SK-N-SH (cell line): ENCODE measurements around the gene SAMD8. TPM values are rescaled to one million over a fixed set of nuclear protein-coding genes. Genes with fewer than 3 reads are reported as not detected.
A peak's percentile ranks its signal among the peaks of the same experiment; 100 is the strongest.

Experiments used
- CTCF ChIA-PET: fragments of 300-600, 350-600 bp; formaldehyde crosslinking; extraction: SDS; loops from one replicate; lab custom pipeline; 2021; lab: Yijun Ruan, JAX
- POLR2A ChIA-PET: fragments of 350-600 bp; sonication (Branson Sonifier 250); formaldehyde crosslinking; extraction: SDS; loops from one replicate; lab custom pipeline; 2020; ENCODE audit warnings: antibody characterized with exemption, inconsistent platforms; lab: Yijun Ruan, JAX
- DNase-seq: peaks from one replicate; pipeline ENCODE4 v3.0.0; 2012
- H2AFZ ChIP-seq: fragments of 200-600 bp; sonication (generic); 2 replicates; pipeline ENCODE4 v1.8.1; 2016; ENCODE audit warnings: antibody characterized with exemption, mild to moderate bottlenecking, low read depth
- H3F3A ChIP-seq: fragments of 200-600 bp; sonication (generic); replicated peaks from 2 replicates; pipeline ENCODE3; 2016; ENCODE audit warnings: antibody characterized with exemption, mild to moderate bottlenecking; ENCODE audit not compliant: insufficient read depth
- H3K27ac ChIP-seq, 2 experiments: fragments of 200-500 bp in 1 of 2; fragments of 200-600 bp in 1 of 2; sonication (Bioruptor generic) in 1 of 2; sonication (generic), shearing (Covaris generic) in 1 of 2; 2 replicates each; pipeline versions ENCODE4 v1.5.1 to v1.6.1; 2014 to 2016; ENCODE audit warnings: low read depth in 2 of 2, inconsistent platforms in 1 of 2, low read length in 1 of 2, mild to moderate bottlenecking in 1 of 2, mixed read lengths in 1 of 2
- H3K27me3 ChIP-seq: fragments of 200-600 bp; sonication (generic), shearing (Covaris generic); 2 replicates; pipeline ENCODE4 v1.6.1; 2016; ENCODE audit warnings: mixed run types; ENCODE audit not compliant: insufficient read depth
- H3K36me3 ChIP-seq, 2 experiments: fragments of 200-500 bp in 1 of 2; fragments of 200-600 bp in 1 of 2; sonication (Bioruptor generic) in 1 of 2; sonication (generic) in 1 of 2; replicated peaks in 1 of 2; 2 replicates each; pipeline versions ENCODE3 to v1.5.1; 2014 to 2016; ENCODE audit warnings: low read length in 1 of 2, mild to moderate bottlenecking in 1 of 2; ENCODE audit not compliant: insufficient read depth in 2 of 2, control insufficient read depth in 1 of 2
- H3K4me1 ChIP-seq, 2 experiments: fragments of 200-500 bp in 1 of 2; fragments of 200-600 bp in 1 of 2; sonication (Bioruptor generic) in 1 of 2; sonication (generic), shearing (Covaris generic) in 1 of 2; 2 replicates each; pipeline versions ENCODE4 v1.5.1 to v1.6.1; 2014 to 2016; ENCODE audit warnings: low read depth in 1 of 2, low read length in 1 of 2, mixed run types in 1 of 2; ENCODE audit not compliant: insufficient read depth in 2 of 2, control insufficient read depth in 1 of 2
- H3K4me2 ChIP-seq: fragments of 200-600 bp; sonication (generic), shearing (Covaris generic); 2 replicates; pipeline ENCODE4 v1.6.1; 2017; ENCODE audit warnings: mixed run types
- H3K4me3 ChIP-seq, 2 experiments: fragments of 200-500 bp in 1 of 2; fragments of 200-600 bp in 1 of 2; sonication (Bioruptor generic) in 1 of 2; sonication (generic), shearing (Covaris generic) in 1 of 2; 2 replicates each; pipeline versions ENCODE4 v1.5.1 to v1.8.1; 2014 to 2016; ENCODE audit warnings: low read depth in 2 of 2, inconsistent platforms in 1 of 2, low read length in 1 of 2, mild to moderate bottlenecking in 1 of 2, mixed read lengths in 1 of 2, moderate library complexity in 1 of 2
- H3K79me2 ChIP-seq: fragments of 200-600 bp; sonication (generic); 2 replicates; pipeline ENCODE4 v1.8.1; 2017; ENCODE audit warnings: mild to moderate bottlenecking; ENCODE audit not compliant: insufficient read depth
- H3K9ac ChIP-seq: fragments of 200-600 bp; sonication (generic); 2 replicates; pipeline ENCODE4 v1.6.1; 2017; ENCODE audit warnings: mixed run types
- H3K9me2 ChIP-seq: fragments of 200-600 bp; sonication (generic); 2 replicates; pipeline ENCODE4 v1.6.1; 2017; ENCODE audit warnings: mixed run types
- H3K9me3 ChIP-seq: fragments of 200-600 bp; sonication (generic); 2 replicates; pipeline ENCODE4 v1.6.1; 2017; ENCODE audit warnings: mixed run types, mild to moderate bottlenecking, moderate library complexity
- H4K20me1 ChIP-seq: fragments of 200-600 bp; sonication (generic); 2 replicates; pipeline ENCODE4 v1.6.1; 2017; ENCODE audit warnings: mild to moderate bottlenecking, mixed run types; ENCODE audit not compliant: insufficient read depth
- CHD2 ChIP-seq: fragments of 150-350 bp; IDR thresholded peaks from 2 replicates; pipeline ENCODE4 v1.6.1; 2018; ENCODE audit warnings: low read length; ENCODE audit not compliant: partially characterized antibody
- ELF1 ChIP-seq: IDR thresholded peaks from 2 replicates; pipeline ENCODE4 v1.4.0; 2012
- FOXJ3 ChIP-seq: sonication (generic); formaldehyde crosslinking; IDR thresholded peaks from 2 replicates; pipeline ENCODE4 v1.5.1; 2020; ENCODE audit warnings: mild to moderate bottlenecking, missing genetic modification reagents
- MXI1 ChIP-seq: IDR thresholded peaks from 2 replicates; pipeline ENCODE4 v1.6.1; 2012; ENCODE audit warnings: mild to moderate bottlenecking, low read depth, low read length, improper control_type of control experiment
- SMC3 ChIP-seq: IDR thresholded peaks from 2 replicates; pipeline ENCODE4 v1.6.1; 2012; ENCODE audit warnings: low read depth, low read length, improper control_type of control experiment
- WGBS: methylation state at CpG from one replicate; pipeline ENCODE4 v1.1.6; 2017; ENCODE audit warnings: low lambda C conversion rate; 5-methylcytosine and 5-hydroxymethylcytosine counted together
- polyA plus RNA-seq, 3 experiments: library from polyadenylated mRNA; depleted of rRNA; stranded (reverse); fragments of >200 nt; gene quantifications; 2 replicates each; pipeline ENCODE4 v1.2.3, GENCODE V29; 2012
- TF ChIP-seq, protein P1 (sequence below): IDR thresholded peaks from 2 replicates; pipeline ENCODE4 v1.6.1; 2012; ENCODE audit warnings: mild to moderate bottlenecking, low read depth, low read length, moderate library complexity
- TF ChIP-seq, protein P2 (sequence below): IDR thresholded peaks from 2 replicates; pipeline ENCODE4 v1.4.0; 2012; ENCODE audit warnings: low read depth, borderline replicate concordance
- TF ChIP-seq, protein P3 (sequence below): IDR thresholded peaks from 2 replicates; pipeline ENCODE4 v1.4.0; 2012; ENCODE audit warnings: low read depth

SAMD8 gene
- polyA plus RNA-seq, 1 of the 3 experiments (the other 2 are of a cell fraction), result 9.7 TPM

DNA sequence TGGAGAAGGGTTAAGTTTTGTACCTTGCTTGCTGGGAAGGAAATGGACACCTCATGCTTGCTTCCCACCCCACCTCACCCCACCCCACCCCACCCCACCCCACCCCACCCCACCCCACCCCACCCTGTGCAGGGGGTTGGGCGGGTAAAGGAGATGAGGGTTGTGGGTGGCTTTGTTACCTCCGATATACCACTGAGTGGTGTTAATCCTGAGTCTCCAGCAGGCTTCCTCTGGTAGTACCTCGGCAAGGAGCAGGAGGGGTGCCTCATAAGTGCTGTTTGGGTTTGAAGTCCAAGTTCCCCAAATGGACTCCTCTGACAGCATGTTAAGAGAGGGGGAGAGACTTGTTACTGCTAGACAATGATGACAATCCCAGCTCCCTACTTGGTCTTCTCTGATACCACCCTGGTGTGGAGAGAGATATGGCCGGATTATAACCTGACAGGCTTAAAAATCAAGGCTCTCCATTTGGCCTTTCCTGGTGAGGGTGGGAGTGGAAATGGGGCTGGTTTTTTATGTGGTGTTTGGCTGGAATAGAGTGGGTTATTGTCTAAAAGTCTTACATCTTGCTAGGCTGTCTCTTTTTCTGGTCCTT is 11.7 kb downstream of the SAMD8 start (continued):
- TF ChIP-seq, protein P1, sequence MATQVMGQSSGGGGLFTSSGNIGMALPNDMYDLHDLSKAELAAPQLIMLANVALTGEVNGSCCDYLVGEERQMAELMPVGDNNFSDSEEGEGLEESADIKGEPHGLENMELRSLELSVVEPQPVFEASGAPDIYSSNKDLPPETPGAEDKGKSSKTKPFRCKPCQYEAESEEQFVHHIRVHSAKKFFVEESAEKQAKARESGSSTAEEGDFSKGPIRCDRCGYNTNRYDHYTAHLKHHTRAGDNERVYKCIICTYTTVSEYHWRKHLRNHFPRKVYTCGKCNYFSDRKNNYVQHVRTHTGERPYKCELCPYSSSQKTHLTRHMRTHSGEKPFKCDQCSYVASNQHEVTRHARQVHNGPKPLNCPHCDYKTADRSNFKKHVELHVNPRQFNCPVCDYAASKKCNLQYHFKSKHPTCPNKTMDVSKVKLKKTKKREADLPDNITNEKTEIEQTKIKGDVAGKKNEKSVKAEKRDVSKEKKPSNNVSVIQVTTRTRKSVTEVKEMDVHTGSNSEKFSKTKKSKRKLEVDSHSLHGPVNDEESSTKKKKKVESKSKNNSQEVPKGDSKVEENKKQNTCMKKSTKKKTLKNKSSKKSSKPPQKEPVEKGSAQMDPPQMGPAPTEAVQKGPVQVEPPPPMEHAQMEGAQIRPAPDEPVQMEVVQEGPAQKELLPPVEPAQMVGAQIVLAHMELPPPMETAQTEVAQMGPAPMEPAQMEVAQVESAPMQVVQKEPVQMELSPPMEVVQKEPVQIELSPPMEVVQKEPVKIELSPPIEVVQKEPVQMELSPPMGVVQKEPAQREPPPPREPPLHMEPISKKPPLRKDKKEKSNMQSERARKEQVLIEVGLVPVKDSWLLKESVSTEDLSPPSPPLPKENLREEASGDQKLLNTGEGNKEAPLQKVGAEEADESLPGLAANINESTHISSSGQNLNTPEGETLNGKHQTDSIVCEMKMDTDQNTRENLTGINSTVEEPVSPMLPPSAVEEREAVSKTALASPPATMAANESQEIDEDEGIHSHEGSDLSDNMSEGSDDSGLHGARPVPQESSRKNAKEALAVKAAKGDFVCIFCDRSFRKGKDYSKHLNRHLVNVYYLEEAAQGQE, result no peak
- TF ChIP-seq MXI1, result no peak
- TF ChIP-seq FOXJ3 (CRISPR knock-in tag), result no peak
- no peak for TF ChIP-seq ELF1
- TF ChIP-seq, protein P2, sequence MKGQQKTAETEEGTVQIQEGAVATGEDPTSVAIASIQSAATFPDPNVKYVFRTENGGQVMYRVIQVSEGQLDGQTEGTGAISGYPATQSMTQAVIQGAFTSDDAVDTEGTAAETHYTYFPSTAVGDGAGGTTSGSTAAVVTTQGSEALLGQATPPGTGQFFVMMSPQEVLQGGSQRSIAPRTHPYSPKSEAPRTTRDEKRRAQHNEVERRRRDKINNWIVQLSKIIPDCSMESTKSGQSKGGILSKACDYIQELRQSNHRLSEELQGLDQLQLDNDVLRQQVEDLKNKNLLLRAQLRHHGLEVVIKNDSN, result no peak
- no peak for TF ChIP-seq CHD2

DNA sequence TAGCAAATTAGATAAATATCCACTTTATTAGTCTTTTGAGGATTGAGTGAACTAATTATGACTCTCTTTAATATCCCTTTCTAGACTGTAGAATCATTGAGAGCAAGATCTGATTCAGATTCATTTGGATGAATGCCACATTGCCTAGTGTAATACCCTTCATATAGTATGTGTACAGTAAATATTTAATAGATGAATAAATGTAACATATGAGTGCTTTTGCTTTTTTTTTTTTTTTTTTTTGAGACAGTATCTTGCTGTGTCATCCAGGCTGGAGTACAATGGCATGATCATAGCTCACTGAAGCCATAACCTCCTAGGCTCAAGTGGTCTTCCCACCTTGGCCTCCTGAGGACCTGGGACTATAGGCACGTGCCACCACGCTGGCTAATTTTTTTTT is 14.8 kb downstream of the SAMD8 start:
- Histone ChIP-seq H3F3A (peaks cover 20% of the 10 kb centered on the region), H3K4me3 (no peak overlapping the region), H3K9me3 (no peaks in the 10 kb centered on the region), H3K9me2 (no peaks in the 10 kb centered on the region), H3K79me2 (peaks cover 91% of the 10 kb centered on the region), H3K27ac (peak overlapping the region in 1 of 2 experiments; percentile 42; a peak in 2 of 4 replicates), H3K27me3 (no peaks in the 10 kb centered on the region), H3K36me3 (peaks cover 3 to 18% of the 10 kb centered on the region in 2 experiments), H3K4me1 (peaks cover 0 to 4% of the 10 kb centered on the region in 2 experiments; a peak in 1 of 4 replicates), H2AFZ (no peak overlapping the region), H3K4me2 (no peak overlapping the region), H3K9ac (no peak overlapping the region), H4K20me1 (peaks cover 4% of the 10 kb centered on the region; the same call in 1 of the 2 replicates)
- ChIA-PET POLR2A (no interaction called here), CTCF (interaction anchor here (1.1 kb wide), 1 partner anchor 23 kb away, joined by 3 read pairs; no protein-coding TSS in a partner anchor)
- no peak for DNase-seq
- 100% methylated on average over 2 of the region's 2 CpGs for WGBS
- TF ChIP-seq, protein P3, sequence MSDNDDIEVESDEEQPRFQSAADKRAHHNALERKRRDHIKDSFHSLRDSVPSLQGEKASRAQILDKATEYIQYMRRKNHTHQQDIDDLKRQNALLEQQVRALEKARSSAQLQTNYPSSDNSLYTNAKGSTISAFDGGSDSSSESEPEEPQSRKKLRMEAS, result no peak
- TF ChIP-seq MXI1, result no peak
- TF ChIP-seq SMC3, result no peak
- TF ChIP-seq, protein P1, result no peak
